Caco-2 (cell line): ENCODE results near the gene ADGRL3. TPM values are rescaled to one million over a fixed set of nuclear protein-coding genes. Genes with fewer than 3 reads are reported as not detected.

Source experiments
- BruUV-seq: library from RNA; stranded (reverse); fragments of 400-500 nt; replicated peaks from 2 replicates; lab custom pipeline; 2021; lab: Mats Ljungman, UMichigan
- CTCF ChIA-PET: fragments of 300-600 bp; sonication (Branson Sonifier 250); formaldehyde crosslinking; loops from one replicate; lab custom pipeline; 2022; ENCODE audit warnings: antibody characterized with exemption; lab: Charles Lee
- POLR2A ChIA-PET: fragments of 300-600 bp; sonication (Branson Sonifier 250); formaldehyde crosslinking; loops from one replicate; lab custom pipeline; 2022; ENCODE audit warnings: antibody characterized with exemption; lab: Charles Lee
- DNase-seq, 2 experiments: peaks; one replicate each; pipeline versions ENCODE4 v3.0.0 to v3.0.0-alpha.2; 2020 to 2022
- H3K27me3 ChIP-seq: replicated peaks from 2 replicates; pipeline ENCODE4 v1.6.0; 2011; ENCODE audit warnings: low read length; ENCODE audit not compliant: control insufficient read depth, insufficient read depth
- H3K36me3 ChIP-seq: 2 replicates; pipeline ENCODE4 v1.5.1; 2011; ENCODE audit warnings: low read length; ENCODE audit not compliant: control insufficient read depth, insufficient read depth
- H3K4me1 ChIP-seq: fragments of 250-450 bp; sonication (Bioruptor Pico); 2 replicates; pipeline ENCODE4 v1.5.1; 2020; ENCODE audit warnings: mild to moderate bottlenecking
- H3K4me3 ChIP-seq: 2 replicates; pipeline ENCODE4 v1.5.1; 2011; ENCODE audit warnings: low read depth, mild to moderate bottlenecking, control low read depth, low read length
- H3K9me3 ChIP-seq: fragments of 250-450 bp; sonication (Bioruptor Pico); 2 replicates; pipeline ENCODE4 v1.5.1; 2020; ENCODE audit warnings: mild to moderate bottlenecking, moderate library complexity
- H3K27ac Mint-ChIP-seq: one replicate; pipeline ENCODE4 v1.8.0; 2022; ENCODE audit warnings: mixed read lengths; ENCODE audit not compliant: unreplicated experiment
- H3K27me3 Mint-ChIP-seq: one replicate; pipeline ENCODE4 v1.8.0; 2022; ENCODE audit warnings: mixed read lengths; ENCODE audit not compliant: insufficient read depth, unreplicated experiment
- H3K36me3 Mint-ChIP-seq: one replicate; pipeline ENCODE4 v1.8.0; 2022; ENCODE audit warnings: mild to moderate bottlenecking, mixed read lengths; ENCODE audit not compliant: insufficient read depth, unreplicated experiment
- H3K4me1 Mint-ChIP-seq: one replicate; pipeline ENCODE4 v1.8.0; 2022; ENCODE audit warnings: low read depth, mixed read lengths; ENCODE audit not compliant: unreplicated experiment
- H3K4me3 Mint-ChIP-seq: one replicate; pipeline ENCODE4 v1.8.0; 2022; ENCODE audit warnings: mild to moderate bottlenecking, moderate library complexity, mixed read lengths; ENCODE audit not compliant: unreplicated experiment
- H3K9me3 Mint-ChIP-seq: one replicate; pipeline ENCODE4 v1.8.0; 2022; ENCODE audit warnings: mixed read lengths; ENCODE audit not compliant: unreplicated experiment
- intact Hi-C: fragments of 100-400 bp; cut with micrococcal nuclease; formaldehyde crosslinking; loops from one replicate; pipeline ENCODE4 v1.10.0; 2022; ENCODE audit not compliant: unreplicated experiment
- total RNA-seq: library from RNA; stranded (reverse); gene quantifications from 2 replicates; pipeline ENCODE4 v1.2.3, GENCODE V29; 2022
- TF ChIP-seq, protein P1 (sequence below), 2 experiments: fragments of 200-600 bp in 1 of 2; IDR thresholded peaks; 1 replicate in 1 of 2; 2 replicates in 1 of 2; pipeline versions ENCODE4 v1.5.1 to v1.8.0; 2011 to 2022; ENCODE audit warnings: antibody characterized with exemption in 1 of 2, control low read depth in 1 of 2, inconsistent platforms in 1 of 2, low read depth in 1 of 2, low read length in 1 of 2, mild to moderate bottlenecking in 1 of 2, moderate library complexity in 1 of 2; ENCODE audit not compliant: insufficient read depth in 1 of 2, severe bottlenecking in 1 of 2, unreplicated experiment in 1 of 2

The ADGRL3 gene
- total RNA-seq, 1 experiment from 2014 or later, result 1.5 TPM

DNA sequence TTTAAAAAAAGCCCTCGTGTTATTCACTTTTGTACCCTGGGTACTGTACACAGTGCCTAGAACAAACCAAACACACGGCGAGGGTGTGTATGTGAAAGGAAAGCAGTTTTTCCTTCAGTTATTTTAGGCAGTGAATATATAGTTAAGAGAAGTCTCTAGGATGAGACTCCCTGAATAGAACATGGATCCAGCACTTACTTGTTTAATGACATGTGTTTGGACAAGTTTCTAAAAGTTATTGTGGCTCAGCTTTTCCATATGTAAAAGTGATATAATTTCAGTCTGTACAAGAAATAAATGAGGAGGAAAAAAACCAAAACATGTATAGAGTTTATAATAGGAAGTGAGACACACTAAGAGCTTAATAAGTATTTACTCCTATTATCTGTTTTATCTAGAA, 273.2 kb downstream of the ADGRL3 start:
- TF ChIP-seq, protein P1, sequence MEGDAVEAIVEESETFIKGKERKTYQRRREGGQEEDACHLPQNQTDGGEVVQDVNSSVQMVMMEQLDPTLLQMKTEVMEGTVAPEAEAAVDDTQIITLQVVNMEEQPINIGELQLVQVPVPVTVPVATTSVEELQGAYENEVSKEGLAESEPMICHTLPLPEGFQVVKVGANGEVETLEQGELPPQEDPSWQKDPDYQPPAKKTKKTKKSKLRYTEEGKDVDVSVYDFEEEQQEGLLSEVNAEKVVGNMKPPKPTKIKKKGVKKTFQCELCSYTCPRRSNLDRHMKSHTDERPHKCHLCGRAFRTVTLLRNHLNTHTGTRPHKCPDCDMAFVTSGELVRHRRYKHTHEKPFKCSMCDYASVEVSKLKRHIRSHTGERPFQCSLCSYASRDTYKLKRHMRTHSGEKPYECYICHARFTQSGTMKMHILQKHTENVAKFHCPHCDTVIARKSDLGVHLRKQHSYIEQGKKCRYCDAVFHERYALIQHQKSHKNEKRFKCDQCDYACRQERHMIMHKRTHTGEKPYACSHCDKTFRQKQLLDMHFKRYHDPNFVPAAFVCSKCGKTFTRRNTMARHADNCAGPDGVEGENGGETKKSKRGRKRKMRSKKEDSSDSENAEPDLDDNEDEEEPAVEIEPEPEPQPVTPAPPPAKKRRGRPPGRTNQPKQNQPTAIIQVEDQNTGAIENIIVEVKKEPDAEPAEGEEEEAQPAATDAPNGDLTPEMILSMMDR (IDR thresholded peaks at IDR 0.05; ENCODE audit: insufficient read depth in 1 of 2, low read depth in 1 of 2, low read length in 1 of 2, severe bottlenecking in 1 of 2, unreplicated experiment in 1 of 2), result no peak
- intact Hi-C loops, result no loop called here
- CTCF ChIA-PET, result no interaction called here
- H3K36me3 Mint-ChIP-seq, result no peaks in the 10 kb centered on the region
- no peak overlapping the region for H3K4me3 Mint-ChIP-seq
- POLR2A ChIA-PET, result no interaction called here
- no peaks in the 10 kb centered on the region for H3K27me3 ChIP-seq
- H3K27me3 Mint-ChIP-seq, result no peaks in the 10 kb centered on the region
- no TSS peak for BruUV-seq
- no peak for DNase-seq
- H3K27ac Mint-ChIP-seq, result no peak overlapping the region
- H3K36me3 ChIP-seq, result no peaks in the 10 kb centered on the region
- H3K4me1 Mint-ChIP-seq, result peaks cover 11% of the 10 kb centered on the region
- H3K9me3 ChIP-seq, result no peaks in the 10 kb centered on the region
- H3K4me1 ChIP-seq, result no peaks in the 10 kb centered on the region
- no peaks in the 10 kb centered on the region for H3K9me3 Mint-ChIP-seq
- H3K4me3 ChIP-seq, result no peak overlapping the region

DNA sequence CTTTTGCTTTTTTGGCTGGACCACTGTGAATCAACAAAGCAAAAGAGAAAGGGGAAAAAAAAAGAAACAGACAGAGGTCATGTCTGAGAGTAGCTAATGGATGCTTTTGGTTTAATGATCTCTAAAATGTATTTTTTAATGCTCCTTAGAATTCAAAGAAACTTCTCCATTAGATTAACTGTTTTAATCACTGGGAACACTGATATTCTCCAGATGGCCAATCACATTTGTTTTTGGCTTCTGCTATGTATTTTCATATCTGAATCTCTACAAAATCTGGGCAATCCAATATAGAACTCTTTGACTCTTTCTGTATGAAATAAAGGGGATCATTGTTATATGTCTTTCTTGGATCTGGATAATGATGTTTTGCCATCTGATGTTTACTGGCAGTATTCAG, 278.2 kb downstream of the ADGRL3 start:
- H3K36me3 ChIP-seq, result no peaks in the 10 kb centered on the region
- no peaks in the 10 kb centered on the region for H3K9me3 ChIP-seq
- no peaks in the 10 kb centered on the region for H3K9me3 Mint-ChIP-seq
- ChIA-PET POLR2A (no interaction called here), CTCF (no interaction called here)
- H3K27me3 ChIP-seq, result no peaks in the 10 kb centered on the region
- H3K27ac Mint-ChIP-seq, result no peak overlapping the region
- H3K36me3 Mint-ChIP-seq, result no peaks in the 10 kb centered on the region
- peaks cover 3% of the 10 kb centered on the region for H3K4me1 Mint-ChIP-seq
- DNase-seq, result no peak
- TF ChIP-seq, protein P1 (IDR thresholded peaks at IDR 0.05; ENCODE audit: insufficient read depth in 1 of 2, low read depth in 1 of 2, low read length in 1 of 2, severe bottlenecking in 1 of 2, unreplicated experiment in 1 of 2), result no peak
- BruUV-seq, result no TSS peak
- H3K27me3 Mint-ChIP-seq, result no peaks in the 10 kb centered on the region
- no peaks in the 10 kb centered on the region for H3K4me1 ChIP-seq
- intact Hi-C loops, result no loop called here
- H3K4me3 Mint-ChIP-seq, result no peak overlapping the region
- no peak overlapping the region for H3K4me3 ChIP-seq

- no peak overlapping the region for H3K4me3 ChIP-seq
- POLR2A ChIA-PET, result no interaction called here
- TF ChIP-seq, protein P1 (IDR thresholded peaks at IDR 0.05; ENCODE audit: insufficient read depth in 1 of 2, low read depth in 1 of 2, low read length in 1 of 2, severe bottlenecking in 1 of 2, unreplicated experiment in 1 of 2), result no peak
- H3K9me3 ChIP-seq, result no peaks in the 10 kb centered on the region
- no TSS peak for BruUV-seq
- no peak overlapping the region for H3K27ac Mint-ChIP-seq
- DNase-seq, result no peak
- H3K4me1 Mint-ChIP-seq, result no peaks in the 10 kb centered on the region
- no peaks in the 10 kb centered on the region for H3K27me3 Mint-ChIP-seq
- CTCF ChIA-PET, result no interaction called here
- H3K4me3 Mint-ChIP-seq, result no peak overlapping the region
- H3K36me3 Mint-ChIP-seq, result no peaks in the 10 kb centered on the region
- no peaks in the 10 kb centered on the region for H3K4me1 ChIP-seq
- no peaks in the 10 kb centered on the region for H3K27me3 ChIP-seq
- H3K36me3 ChIP-seq, result no peaks in the 10 kb centered on the region
- intact Hi-C loops, result no loop called here
- H3K9me3 Mint-ChIP-seq, result no peaks in the 10 kb centered on the region
These were observed 284.9 kb downstream of the ADGRL3 start for GRCh38 chr4:61485056-61485455.
